Measurements from ENCODE around the gene SH3TC1. TPM values are rescaled to one million over a fixed set of nuclear protein-coding genes. Genes with fewer than 3 reads are reported as not detected.

The SH3TC1 gene
- total and polyA plus RNA-seq, 9 donors, result 6.8 to 21.3 (median 9.8) TPM

DNA sequence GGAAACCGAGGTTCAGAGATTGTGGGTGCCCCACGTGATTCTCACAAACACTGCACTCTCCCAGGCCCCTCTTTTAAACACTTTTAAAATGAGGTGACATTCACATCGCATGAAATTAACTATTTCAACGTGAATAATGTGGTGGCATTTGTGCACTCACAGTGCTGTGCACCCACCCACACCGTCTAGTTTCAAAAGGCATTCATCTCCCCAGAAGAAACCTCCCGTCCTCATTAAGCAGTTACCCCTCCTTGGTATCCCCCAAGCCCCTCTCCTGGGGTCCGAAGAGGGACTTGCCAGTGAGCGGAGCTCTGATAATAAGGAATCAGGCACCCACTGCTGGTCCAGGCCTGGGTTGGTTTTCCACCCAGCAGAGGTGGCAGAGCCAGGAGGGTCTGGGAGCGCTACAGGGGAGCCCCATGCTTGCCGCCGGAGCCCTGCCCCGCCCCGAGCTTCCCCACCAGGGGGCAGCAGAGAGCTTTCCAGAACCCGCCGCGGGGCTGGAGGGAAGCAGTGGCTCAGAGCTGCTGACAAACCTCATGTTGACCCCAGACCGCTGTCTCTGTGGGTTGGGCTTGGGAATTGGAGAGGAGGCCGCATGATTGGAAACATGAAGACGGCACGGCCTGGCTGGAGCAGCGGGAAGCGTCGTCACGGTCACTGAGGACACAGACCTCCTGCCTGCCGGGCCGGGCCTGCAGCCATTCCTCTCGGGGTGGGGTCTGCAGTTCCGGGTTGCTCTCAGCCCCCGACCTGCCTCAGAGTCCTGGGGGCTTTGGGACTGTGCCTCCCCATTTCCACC is 43.0 kb downstream of the SH3TC1 start:
- peak; percentile 99 for DNase-seq
- H3K27me3 ChIP-seq (ENCODE audit: control insufficient read depth, insufficient read depth, low read length), result no peaks in the 10 kb centered on the region
- WGBS (ENCODE audit: insufficient coverage), result 16% methylated on average over 27 of the region's 29 CpGs
- peak overlapping the region; percentile 76 for H3K27ac ChIP-seq (ENCODE audit: low read length)
- H3K9me3 ChIP-seq (replicated peaks; ENCODE audit: control insufficient read depth, low read depth, low read length), result no peaks in the 10 kb centered on the region
- H3K4me1 ChIP-seq (ENCODE audit: control insufficient read depth, insufficient read depth, low read length), result peaks cover 32% of the 10 kb centered on the region
- H3K4me3 ChIP-seq (ENCODE audit: low read length), result no peak overlapping the region
- H3K36me3 ChIP-seq (ENCODE audit: control insufficient read depth, insufficient read depth, low read length), result no peaks in the 10 kb centered on the region

GRCh38 chr4:8242782-8243560 is 43.9 kb downstream of the SH3TC1 start:
- Histone ChIP-seq H3K9me3 (replicated peaks; ENCODE audit: control insufficient read depth, low read depth, low read length) (no peaks in the 10 kb centered on the region), H3K36me3 (ENCODE audit: control insufficient read depth, insufficient read depth, low read length) (no peaks in the 10 kb centered on the region), H3K27me3 (ENCODE audit: control insufficient read depth, insufficient read depth, low read length) (no peaks in the 10 kb centered on the region), H3K4me1 (ENCODE audit: control insufficient read depth, insufficient read depth, low read length) (peaks cover 40% of the 10 kb centered on the region), H3K4me3 (ENCODE audit: low read length) (no peak overlapping the region), H3K27ac (ENCODE audit: low read length) (peak overlapping the region; percentile 76)
- 100% methylated on average over 1 of the region's 10 CpGs for WGBS (ENCODE audit: insufficient coverage)
- peak; percentile 62 for DNase-seq

- no peak for DNase-seq
- Histone ChIP-seq H3K4me1 (ENCODE audit: control insufficient read depth, insufficient read depth, low read length) (peaks cover 34% of the 10 kb centered on the region), H3K36me3 (ENCODE audit: control insufficient read depth, insufficient read depth, low read length) (no peaks in the 10 kb centered on the region), H3K4me3 (ENCODE audit: low read length) (no peak overlapping the region), H3K27ac (ENCODE audit: low read length) (no peak overlapping the region), H3K27me3 (ENCODE audit: control insufficient read depth, insufficient read depth, low read length) (no peaks in the 10 kb centered on the region), H3K9me3 (replicated peaks; ENCODE audit: control insufficient read depth, low read depth, low read length) (no peaks in the 10 kb centered on the region)
- 83% methylated on average over 10 of the region's 18 CpGs for WGBS (ENCODE audit: insufficient coverage)
Observed at GRCh38 chr4:8244001-8244757, 45.1 kb downstream of the SH3TC1 start.

DNA sequence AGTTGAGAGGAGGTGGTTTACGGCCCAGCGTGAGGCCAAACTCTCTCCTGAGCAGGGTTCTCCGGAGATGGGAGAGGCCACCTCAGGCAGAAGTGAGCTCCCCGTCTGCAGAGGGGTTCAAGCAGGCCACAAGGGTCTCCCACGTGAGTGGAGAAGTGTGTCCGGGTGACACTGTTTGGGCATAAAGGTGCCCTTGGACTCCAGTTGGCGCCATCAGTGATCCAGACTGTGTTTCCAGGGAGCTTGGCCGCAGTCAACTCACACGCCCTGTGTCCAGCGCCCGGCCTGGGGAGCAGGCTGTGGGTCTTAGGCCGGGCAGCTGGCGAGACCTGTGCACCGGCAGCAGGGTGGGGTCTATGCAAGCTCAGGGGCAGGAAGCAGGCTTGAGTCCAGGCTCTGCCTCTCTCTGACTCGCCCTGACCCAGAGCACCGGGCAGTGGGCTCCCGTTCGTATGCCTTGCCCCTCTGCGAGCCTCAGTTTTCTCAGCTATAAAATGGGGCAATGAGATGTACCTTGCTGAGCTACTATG is 45.9 kb downstream of the SH3TC1 start:
- Histone ChIP-seq H3K36me3 (ENCODE audit: control insufficient read depth, insufficient read depth, low read length) (no peaks in the 10 kb centered on the region), H3K27me3 (ENCODE audit: control insufficient read depth, insufficient read depth, low read length) (no peaks in the 10 kb centered on the region), H3K4me3 (ENCODE audit: low read length) (no peak overlapping the region), H3K9me3 (replicated peaks; ENCODE audit: control insufficient read depth, low read depth, low read length) (no peaks in the 10 kb centered on the region), H3K4me1 (ENCODE audit: control insufficient read depth, insufficient read depth, low read length) (peaks cover 34% of the 10 kb centered on the region), H3K27ac (ENCODE audit: low read length) (no peak overlapping the region)
- no peak for DNase-seq
- WGBS (ENCODE audit: insufficient coverage), result 96% methylated on average over 19 of the region's 19 CpGs

DNA sequence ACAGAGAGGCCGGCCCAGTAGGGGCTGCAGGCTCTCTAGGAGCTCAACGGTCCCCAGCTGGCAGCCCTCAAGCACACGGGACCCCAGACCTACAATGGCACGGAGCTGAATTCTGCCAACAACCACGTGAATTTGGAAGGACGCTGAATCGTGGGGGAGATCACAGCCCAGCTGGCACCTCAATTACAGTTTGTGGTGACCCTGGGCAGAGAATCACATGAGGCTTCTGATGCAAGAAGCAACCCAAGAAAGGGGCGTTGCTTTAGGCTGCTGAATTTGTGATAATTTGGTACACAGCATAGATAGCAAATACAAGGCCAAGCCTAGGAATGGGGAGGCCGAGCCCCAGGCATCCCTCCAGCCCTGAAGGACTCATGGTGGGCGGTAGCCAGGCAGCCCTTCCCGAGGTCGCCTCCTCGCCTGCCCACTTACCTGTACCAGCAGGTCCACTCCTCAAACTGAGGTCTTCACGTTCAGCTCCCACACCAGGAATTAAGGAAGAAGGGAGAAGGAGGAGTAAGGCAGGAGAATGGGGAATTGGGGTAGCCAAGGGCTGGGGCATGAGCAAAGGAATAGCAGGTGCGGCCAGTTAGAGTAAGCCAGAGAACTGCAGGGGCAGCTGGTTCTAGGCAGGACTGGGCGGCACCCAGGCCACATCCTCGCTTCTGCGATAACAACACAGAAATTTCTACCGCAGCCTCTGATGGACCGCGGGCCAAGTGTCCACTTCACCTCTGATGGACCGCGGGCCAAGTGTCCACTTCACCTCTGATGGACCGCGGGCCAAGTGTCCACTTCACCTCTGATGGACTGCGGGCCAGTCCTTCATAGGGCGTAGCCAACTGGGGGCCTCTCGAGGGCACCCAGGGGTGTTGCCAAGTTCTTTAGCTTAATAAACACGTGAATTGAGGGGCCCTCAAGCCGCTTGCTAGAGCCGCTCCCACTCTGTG is 47.1 kb downstream of the SH3TC1 start:
- Histone ChIP-seq H3K9me3 (replicated peaks; ENCODE audit: control insufficient read depth, low read depth, low read length) (no peaks in the 10 kb centered on the region), H3K27ac (ENCODE audit: low read length) (no peak overlapping the region)
- 90% methylated on average over 27 of the region's 31 CpGs for WGBS (ENCODE audit: insufficient coverage)

GRCh38 chr4:8247047-8247930 is 48.2 kb downstream of the SH3TC1 start:
- 83% methylated on average over 17 of the region's 31 CpGs for WGBS (ENCODE audit: insufficient coverage)

More for the DNA sequence above, 47.1 kb downstream of the SH3TC1 start:
- Histone ChIP-seq H3K4me1 (ENCODE audit: control insufficient read depth, insufficient read depth, low read length) (peaks cover 34% of the 10 kb centered on the region), H3K27me3 (ENCODE audit: control insufficient read depth, insufficient read depth, low read length) (no peaks in the 10 kb centered on the region), H3K4me3 (ENCODE audit: low read length) (no peak overlapping the region), H3K36me3 (ENCODE audit: control insufficient read depth, insufficient read depth, low read length) (no peaks in the 10 kb centered on the region)
- no peak for DNase-seq

DNA sequence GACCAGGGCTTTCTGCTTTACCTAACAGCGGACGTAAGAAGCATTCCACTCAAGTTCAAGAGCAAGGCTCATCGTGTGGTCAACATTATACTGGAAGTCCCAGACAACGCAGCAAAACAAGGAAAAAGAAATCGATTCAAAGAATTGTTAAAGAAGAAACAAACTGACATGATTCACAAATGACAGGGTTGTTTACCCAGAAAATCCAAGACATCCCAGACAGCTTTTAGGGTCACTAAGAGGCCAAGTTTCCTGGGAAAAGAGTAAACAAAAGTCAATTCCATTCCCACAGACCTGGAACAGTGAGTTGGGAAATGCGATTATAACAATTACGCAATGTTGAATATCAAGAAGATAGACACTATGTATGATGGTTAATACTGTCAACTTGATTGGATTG is 49.0 kb downstream of the SH3TC1 start:
- no peaks in the 10 kb centered on the region for H3K36me3 ChIP-seq (ENCODE audit: control insufficient read depth, insufficient read depth, low read length)
- H3K27ac ChIP-seq (ENCODE audit: low read length), result no peak overlapping the region
- H3K27me3 ChIP-seq (ENCODE audit: control insufficient read depth, insufficient read depth, low read length), result no peaks in the 10 kb centered on the region
- no peak overlapping the region for H3K4me3 ChIP-seq (ENCODE audit: low read length)
- 80% methylated on average over 7 of the region's 7 CpGs for WGBS (ENCODE audit: insufficient coverage)
- peaks cover 20% of the 10 kb centered on the region for H3K4me1 ChIP-seq (ENCODE audit: control insufficient read depth, insufficient read depth, low read length)
- no peaks in the 10 kb centered on the region for H3K9me3 ChIP-seq (replicated peaks; ENCODE audit: control insufficient read depth, low read depth, low read length)
- DNase-seq, result no peak

More at GRCh38 chr4:8247047-8247930, 48.2 kb downstream of the SH3TC1 start:
- Histone ChIP-seq H3K9me3 (replicated peaks; ENCODE audit: control insufficient read depth, low read depth, low read length) (no peaks in the 10 kb centered on the region), H3K4me1 (ENCODE audit: control insufficient read depth, insufficient read depth, low read length) (peaks cover 28% of the 10 kb centered on the region), H3K27me3 (ENCODE audit: control insufficient read depth, insufficient read depth, low read length) (no peaks in the 10 kb centered on the region), H3K36me3 (ENCODE audit: control insufficient read depth, insufficient read depth, low read length) (no peaks in the 10 kb centered on the region), H3K4me3 (ENCODE audit: low read length) (no peak overlapping the region), H3K27ac (ENCODE audit: low read length) (no peak overlapping the region)
- DNase-seq, result no peak

- Histone ChIP-seq H3K4me1 (ENCODE audit: control insufficient read depth, insufficient read depth, low read length) (peaks cover 19% of the 10 kb centered on the region), H3K27me3 (ENCODE audit: control insufficient read depth, insufficient read depth, low read length) (no peaks in the 10 kb centered on the region), H3K27ac (ENCODE audit: low read length) (no peak overlapping the region), H3K36me3 (ENCODE audit: control insufficient read depth, insufficient read depth, low read length) (no peaks in the 10 kb centered on the region), H3K4me3 (ENCODE audit: low read length) (no peak overlapping the region), H3K9me3 (replicated peaks; ENCODE audit: control insufficient read depth, low read depth, low read length) (no peaks in the 10 kb centered on the region)
- no peak for DNase-seq
- WGBS (ENCODE audit: insufficient coverage), result no CpG with 5 or more reads among the region's 3 CpGs
Observed at GRCh38 chr4:8250227-8250626, 51.1 kb downstream of the SH3TC1 start.

Measured in muscle of leg (tissue), 11 donors.